GM12801 (cell line): ENCODE measurements around the gene C9orf43.

Source experiments
- CTCF ChIP-seq: IDR thresholded peaks from one replicate; pipeline ENCODE4 v1.5.1; 2011; ENCODE audit warnings: control low read depth; ENCODE audit not compliant: insufficient read length; ENCODE audit errors: extremely low read depth

Gene C9orf43

GRCh38 chr9:113380869-113381378 lies 29.6 kb upstream of the C9orf43 start:
- TF ChIP-seq CTCF = no peak

- TF ChIP-seq CTCF = no peak
These were observed 28.6 kb upstream of the C9orf43 start for GRCh38 chr9:113381909-113382411.

- no peak for TF ChIP-seq CTCF
These were observed 23.8 kb upstream of the C9orf43 start for GRCh38 chr9:113386571-113387393.

GRCh38 chr9:113387560-113388230 lies 22.9 kb upstream of the C9orf43 start:
- TF ChIP-seq CTCF = no peak

GRCh38 chr9:113388833-113389232 lies 21.7 kb upstream of the C9orf43 start:
- no peak for TF ChIP-seq CTCF

- TF ChIP-seq CTCF = no peak
These were observed 21.1 kb upstream of the C9orf43 start for GRCh38 chr9:113389451-113389850.

- TF ChIP-seq CTCF = no peak
These were observed 20.2 kb upstream of the C9orf43 start for GRCh38 chr9:113390192-113390960.
